C4-2B (cell line): Measurements from ENCODE around the gene CABP5.

Experiments
- ZFX ChIP-seq: fragments of 450-650 bp; IDR thresholded peaks from 2 replicates; pipeline ENCODE4 v1.6.1; 2017
- TF ChIP-seq, protein P1 (sequence below): fragments of 450-650 bp; conservative IDR thresholded peaks from 2 replicates; pipeline ENCODE4 v1.5.1; 2017; ENCODE audit warnings: mild to moderate bottlenecking

DNA sequence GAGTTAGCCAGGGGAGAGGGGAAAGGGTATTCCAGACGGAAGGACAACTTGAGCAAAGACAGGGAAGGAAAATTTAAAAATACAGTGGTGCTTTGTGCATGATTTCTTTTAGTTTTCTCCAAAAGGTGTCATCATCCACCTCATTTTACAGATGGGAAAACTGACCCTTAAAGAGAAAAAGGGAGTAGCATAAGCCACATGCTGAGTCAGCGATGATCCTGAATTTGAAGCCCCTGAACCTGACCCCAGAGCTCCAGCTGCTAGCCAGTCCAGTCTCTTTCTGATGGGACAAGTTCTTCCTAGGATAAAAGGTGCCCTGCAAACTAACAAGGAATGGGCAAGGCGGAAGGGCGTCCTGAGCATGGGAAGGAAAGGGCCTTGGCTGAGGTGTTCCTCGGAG, 10.3 kb downstream of the CABP5 start:
- TF ChIP-seq, protein P1, sequence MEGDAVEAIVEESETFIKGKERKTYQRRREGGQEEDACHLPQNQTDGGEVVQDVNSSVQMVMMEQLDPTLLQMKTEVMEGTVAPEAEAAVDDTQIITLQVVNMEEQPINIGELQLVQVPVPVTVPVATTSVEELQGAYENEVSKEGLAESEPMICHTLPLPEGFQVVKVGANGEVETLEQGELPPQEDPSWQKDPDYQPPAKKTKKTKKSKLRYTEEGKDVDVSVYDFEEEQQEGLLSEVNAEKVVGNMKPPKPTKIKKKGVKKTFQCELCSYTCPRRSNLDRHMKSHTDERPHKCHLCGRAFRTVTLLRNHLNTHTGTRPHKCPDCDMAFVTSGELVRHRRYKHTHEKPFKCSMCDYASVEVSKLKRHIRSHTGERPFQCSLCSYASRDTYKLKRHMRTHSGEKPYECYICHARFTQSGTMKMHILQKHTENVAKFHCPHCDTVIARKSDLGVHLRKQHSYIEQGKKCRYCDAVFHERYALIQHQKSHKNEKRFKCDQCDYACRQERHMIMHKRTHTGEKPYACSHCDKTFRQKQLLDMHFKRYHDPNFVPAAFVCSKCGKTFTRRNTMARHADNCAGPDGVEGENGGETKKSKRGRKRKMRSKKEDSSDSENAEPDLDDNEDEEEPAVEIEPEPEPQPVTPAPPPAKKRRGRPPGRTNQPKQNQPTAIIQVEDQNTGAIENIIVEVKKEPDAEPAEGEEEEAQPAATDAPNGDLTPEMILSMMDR, result no peak
- no peak for TF ChIP-seq ZFX
